Ovary (tissue), 9 donors: Measurements from ENCODE around the gene CFAP20DC. TPM values are rescaled to one million over a fixed set of nuclear protein-coding genes. Genes with fewer than 3 reads are reported as not detected.

ENCODE experiments used
- DNase-seq, 5 donors: peaks; one replicate each; pipeline ENCODE4 v3.0.0-alpha.2; 2019 to 2020
- H3K27ac ChIP-seq, 2 donors: fragments of 200-600 bp; one replicate each; pipeline versions ENCODE4 v1.5.1 to v1.8.0; 2019 to 2022
- H3K27me3 ChIP-seq: fragments of 200-600 bp; one replicate; pipeline ENCODE4 v1.8.0; 2022
- H3K36me3 ChIP-seq: fragments of 200-600 bp; sonication (generic); one replicate; pipeline ENCODE4 v1.5.1; 2019
- H3K4me1 ChIP-seq: one replicate; pipeline ENCODE4 v1.8.1; 2013; ENCODE audit warnings: mild to moderate bottlenecking, moderate library complexity; ENCODE audit not compliant: insufficient read depth
- H3K4me3 ChIP-seq: fragments of 200-600 bp; sonication (generic); one replicate; pipeline ENCODE4 v1.5.1; 2017
- H3K9me3 ChIP-seq, 2 donors: fragments of 200-600 bp in 1 of 2; sonication (generic) in 1 of 2; one replicate each; pipeline versions ENCODE4 v1.5.1 to v1.8.1; 2013 to 2019; ENCODE audit warnings: mild to moderate bottlenecking in 1 of 2, moderate library complexity in 1 of 2
- EP300 ChIP-seq: sonication (generic); formaldehyde crosslinking; IDR thresholded peaks from one replicate; pipeline ENCODE4 v1.6.1; 2017; ENCODE audit warnings: antibody characterized with exemption
- POLR2A ChIP-seq: fragments of 450-650 bp; IDR thresholded peaks from one replicate; pipeline ENCODE4 v1.6.1; 2017; ENCODE audit warnings: antibody characterized with exemption, mild to moderate bottlenecking, moderate library complexity
- WGBS, 3 donors: extraction: QIAGEN DNeasy Blood & Tissue Kit in 1 of 3; methylation state at CpG; one replicate each; pipeline versions ENCODE4 v1.1.5 to v1.1.7; 2013 to 2017; 5-methylcytosine and 5-hydroxymethylcytosine counted together
- intact Hi-C, 4 donors: fragments of 100-400 bp; cut with DNase I; formaldehyde crosslinking; loops; one replicate each; pipeline versions ENCODE4 v1.11.0 to v1.15.1; 2022 to 2023
- polyA plus RNA-seq, 2 donors: library from polyadenylated mRNA; stranded (reverse); fragments of 200-250 nt in 1 of 2; fragments of 350-450 nt in 1 of 2; fragmentation: Illumina TruSeq in 1 of 2; extraction: RNeasy Lipid Tissue Mini Kit (QIAGEN cat#74804) in 1 of 2; gene quantifications; one replicate each; pipeline ENCODE4 v1.2.3, GENCODE V29; 2013 to 2014
- total RNA-seq, 7 donors: library from RNA; depleted of rRNA in 2 of 7; stranded (reverse); fragments of >200 nt in 2 of 7; fragmentation: NEBNext Ultra II Directional in 3 of 7; extraction: Animal tissue kit (Norgen Biotek cat#: 25700) in 3 of 7; gene quantifications; one replicate each; pipeline versions ENCODE4 v1.1.0 to v1.2.4, GENCODE V29; 2016 to 2023
- TF ChIP-seq, protein P1 (sequence below), 3 donors: fragments of 450-650 bp in 2 of 3; fragments of 200-600 bp in 1 of 3; IDR thresholded peaks; one replicate each; pipeline versions ENCODE4 v1.5.1 to v1.8.0; 2016 to 2022; ENCODE audit warnings: antibody characterized with exemption in 3 of 3, mild to moderate bottlenecking in 1 of 3
- donor health status: DM: no; HTN: no; CAD: no; lungs with moderate emphysema.
- donor health status: DM: no; HTN: no; CAD: no.
- donor health status: Bipolar disorder and iron deficiency.
- donor health status: DM: yes; HTN: yes; CAD: no.
- donor health status: DM: no; HTN: no; CAD: no.
- donor health status: DM: yes; HTN: yes; CAD: no.

CFAP20DC gene
- total and polyA plus RNA-seq, 9 donors: 0.10 to 2.4 (median 0.47) TPM

DNA sequence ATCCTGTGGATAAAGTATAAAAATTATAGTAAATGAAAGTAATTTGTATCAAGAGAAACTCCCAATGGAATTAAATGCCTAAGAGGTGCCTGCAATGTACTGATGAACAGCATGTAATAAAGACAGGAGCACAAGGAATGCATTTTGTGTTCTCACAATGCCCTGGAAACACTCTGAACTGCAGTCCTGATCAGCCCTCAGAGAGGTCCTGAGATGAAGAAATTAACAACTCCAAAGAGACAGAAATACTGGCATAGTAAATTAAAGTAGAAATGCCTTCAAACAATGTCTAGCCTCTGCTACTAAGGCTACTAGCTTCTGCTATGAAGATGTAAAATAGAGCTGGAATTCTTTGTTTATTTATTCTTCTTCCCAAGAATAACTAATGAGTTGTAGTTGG, 59.9 kb downstream of the CFAP20DC start:
- TF ChIP-seq EP300 (no peak), POLR2A (no peak)
- TF ChIP-seq, protein P1, sequence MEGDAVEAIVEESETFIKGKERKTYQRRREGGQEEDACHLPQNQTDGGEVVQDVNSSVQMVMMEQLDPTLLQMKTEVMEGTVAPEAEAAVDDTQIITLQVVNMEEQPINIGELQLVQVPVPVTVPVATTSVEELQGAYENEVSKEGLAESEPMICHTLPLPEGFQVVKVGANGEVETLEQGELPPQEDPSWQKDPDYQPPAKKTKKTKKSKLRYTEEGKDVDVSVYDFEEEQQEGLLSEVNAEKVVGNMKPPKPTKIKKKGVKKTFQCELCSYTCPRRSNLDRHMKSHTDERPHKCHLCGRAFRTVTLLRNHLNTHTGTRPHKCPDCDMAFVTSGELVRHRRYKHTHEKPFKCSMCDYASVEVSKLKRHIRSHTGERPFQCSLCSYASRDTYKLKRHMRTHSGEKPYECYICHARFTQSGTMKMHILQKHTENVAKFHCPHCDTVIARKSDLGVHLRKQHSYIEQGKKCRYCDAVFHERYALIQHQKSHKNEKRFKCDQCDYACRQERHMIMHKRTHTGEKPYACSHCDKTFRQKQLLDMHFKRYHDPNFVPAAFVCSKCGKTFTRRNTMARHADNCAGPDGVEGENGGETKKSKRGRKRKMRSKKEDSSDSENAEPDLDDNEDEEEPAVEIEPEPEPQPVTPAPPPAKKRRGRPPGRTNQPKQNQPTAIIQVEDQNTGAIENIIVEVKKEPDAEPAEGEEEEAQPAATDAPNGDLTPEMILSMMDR (IDR thresholded peaks at IDR 0.05): no peak
- Histone ChIP-seq H3K4me1 (no peaks in the 10 kb centered on the region), H3K9me3 (peaks cover 0 to 4% of the 10 kb centered on the region in 2 donors), H3K27me3 (no peaks in the 10 kb centered on the region), H3K4me3 (no peak overlapping the region), H3K27ac (no peak overlapping the region), H3K36me3 (no peaks in the 10 kb centered on the region)
- intact Hi-C loops: no loop called here
- DNase-seq: no peak

DNA sequence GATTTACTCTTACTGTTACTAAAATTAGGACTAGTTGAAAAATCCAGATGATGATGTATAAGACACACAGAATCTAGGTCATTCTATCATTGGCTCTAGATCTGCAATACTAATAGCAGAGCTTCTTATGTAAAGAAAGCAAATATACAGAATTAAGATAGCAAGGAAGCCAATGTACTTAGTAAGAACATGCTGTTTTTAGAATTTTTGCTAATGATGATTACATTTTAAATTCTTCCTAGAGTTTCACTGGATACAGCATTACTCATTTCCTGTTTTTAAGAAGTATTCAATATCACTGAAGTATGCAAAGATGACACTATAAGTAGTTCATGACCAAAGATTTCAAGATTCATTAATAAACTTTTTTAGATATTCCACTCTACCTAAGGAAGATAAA, 60.7 kb downstream of the CFAP20DC start:
- Histone ChIP-seq H3K36me3 (no peaks in the 10 kb centered on the region), H3K27me3 (no peaks in the 10 kb centered on the region), H3K9me3 (peaks cover 0 to 4% of the 10 kb centered on the region in 2 donors), H3K27ac (no peak overlapping the region), H3K4me1 (no peaks in the 10 kb centered on the region), H3K4me3 (no peak overlapping the region)
- no peak for DNase-seq
- intact Hi-C loops: no loop called here
- TF ChIP-seq EP300: no peak
- TF ChIP-seq, protein P1 (IDR thresholded peaks at IDR 0.05): no peak
- TF ChIP-seq POLR2A: no peak

DNA sequence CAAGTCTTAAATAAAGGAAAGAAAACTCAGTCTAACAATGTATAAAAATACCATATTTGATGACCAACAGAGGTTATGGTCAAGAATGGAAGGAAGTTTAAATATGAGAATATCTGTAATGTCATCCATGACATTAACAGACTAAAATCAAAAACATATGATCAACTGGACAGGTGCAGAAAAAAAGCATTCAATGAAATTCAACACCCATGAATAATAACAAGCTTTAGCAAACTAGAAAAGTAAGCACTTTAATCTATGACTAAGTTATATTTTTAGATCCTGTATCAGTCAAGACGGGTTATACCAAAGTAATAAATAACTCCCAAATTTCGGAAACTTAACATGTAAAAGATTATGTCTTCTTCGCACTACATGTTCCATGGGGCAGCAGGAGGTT, 61.8 kb downstream of the CFAP20DC start:
- Histone ChIP-seq H3K36me3 (no peaks in the 10 kb centered on the region), H3K9me3 (peaks cover 0 to 4% of the 10 kb centered on the region in 2 donors), H3K27me3 (no peaks in the 10 kb centered on the region), H3K4me1 (no peaks in the 10 kb centered on the region), H3K4me3 (no peak overlapping the region), H3K27ac (no peak overlapping the region)
- no peak for DNase-seq
- TF ChIP-seq POLR2A (no peak), EP300 (no peak)
- TF ChIP-seq, protein P1 (IDR thresholded peaks at IDR 0.05): no peak
- 87 to 92% (median 89%) methylated on average over 3 of the region's 3 CpGs for WGBS, 3 donors
- intact Hi-C loops: no loop called here

DNA sequence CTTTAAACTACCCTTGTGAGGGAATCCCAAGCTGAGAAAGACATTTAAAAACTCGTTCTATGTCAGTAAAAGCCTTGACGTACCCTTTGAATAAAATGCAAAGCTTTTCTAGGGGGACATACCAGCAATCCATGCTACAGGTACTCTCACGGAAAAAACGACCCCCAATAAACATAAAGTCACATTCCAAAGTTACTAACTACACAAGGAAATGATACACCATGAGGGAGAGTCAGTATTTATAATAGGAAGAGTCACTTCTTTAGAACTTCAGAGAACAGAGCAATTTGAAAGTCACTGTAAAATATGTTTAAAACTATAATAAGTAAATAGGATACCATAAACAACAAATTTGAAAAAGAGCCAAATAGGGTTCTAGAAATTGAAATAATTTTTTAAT, 63.2 kb downstream of the CFAP20DC start:
- H3K36me3 ChIP-seq: no peaks in the 10 kb centered on the region
- WGBS, 3 donors: 82 to 84% (median 83%) methylated on average over 4 of the region's 4 CpGs
- intact Hi-C loops: no loop called here
- no peaks in the 10 kb centered on the region for H3K27me3 ChIP-seq
- H3K4me3 ChIP-seq: no peak overlapping the region
- H3K4me1 ChIP-seq: no peaks in the 10 kb centered on the region
- no peak for DNase-seq
- H3K27ac ChIP-seq: no peak overlapping the region
- TF ChIP-seq, protein P1 (IDR thresholded peaks at IDR 0.05): no peak
- H3K9me3 ChIP-seq: peaks cover 0 to 4% of the 10 kb centered on the region in 2 donors

DNA sequence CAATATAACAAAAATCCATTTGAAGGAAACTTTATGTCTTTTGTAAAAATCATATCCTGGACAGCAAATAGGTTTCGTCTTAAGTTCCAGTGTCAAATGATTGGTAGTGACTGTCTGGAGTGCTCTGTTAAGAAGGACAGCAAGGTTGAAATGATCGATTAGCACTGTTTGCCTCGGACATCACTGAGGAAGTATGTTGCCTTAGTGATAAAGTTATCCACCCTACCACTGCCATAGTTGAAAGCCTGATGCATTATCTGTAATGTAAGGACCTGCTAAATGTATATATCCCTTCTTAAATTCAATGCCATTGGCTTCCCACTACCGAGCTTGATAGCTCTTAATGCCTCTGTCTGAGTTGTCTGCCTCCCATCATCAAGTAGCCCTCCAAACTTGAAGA, 70.0 kb downstream of the CFAP20DC start:
- 89 to 96% (median 90%) methylated on average over 4 of the region's 4 CpGs for WGBS, 3 donors

More for the DNA sequence above, 70.0 kb downstream of the CFAP20DC start:
- DNase-seq: no peak
- no peaks in the 10 kb centered on the region for H3K36me3 ChIP-seq
- no peaks in the 10 kb centered on the region for H3K9me3 ChIP-seq
- intact Hi-C loops: no loop called here
- TF ChIP-seq, protein P1 (IDR thresholded peaks at IDR 0.05): no peak
- TF ChIP-seq POLR2A: no peak
- no peak for TF ChIP-seq EP300
- no peaks in the 10 kb centered on the region for H3K4me1 ChIP-seq
- no peak overlapping the region for H3K4me3 ChIP-seq
- no peak overlapping the region for H3K27ac ChIP-seq
- H3K27me3 ChIP-seq: no peaks in the 10 kb centered on the region
